ENCODE results near the gene UQCRHL.
"Not testable (repeated sequence)": the region's sequence is repeated elsewhere in the genome, so short reads cannot be mapped to it uniquely, and the experiment has no call there.

Gene UQCRHL

GRCh38 chr1:15807549-15807948, at the start of gene UQCRHL:
TSS of gene UQCRHL (minus strand) at chr1:15807649. CDS start at chr1:15807649, 0 bp downstream.
- in situ Hi-C loops (cut with HindIII; ENCODE audit: low pct_unique_long_range_greater_than_20kb, low sequenced_read_pairs); DNase-seq (ENCODE audit: low read depth in 1 of 2, low spot score in 1 of 2): not testable (repeated sequence)

- no peak for DNase-seq (ENCODE audit: low read depth in 1 of 2, low spot score in 1 of 2)
- TF ChIP-seq JUND (IDR thresholded peaks at IDR 0.05; ENCODE audit: low read depth) = no peak
- in situ Hi-C loops (cut with HindIII; ENCODE audit: low pct_unique_long_range_greater_than_20kb, low sequenced_read_pairs) = no loop called here
Measured at GRCh38 chr1:15856888-15857287, 49.4 kb upstream of the UQCRHL start.

- no peak for TF ChIP-seq JUND (IDR thresholded peaks at IDR 0.05; ENCODE audit: low read depth)
- in situ Hi-C loops (cut with HindIII; ENCODE audit: low pct_unique_long_range_greater_than_20kb, low sequenced_read_pairs) = no loop called here
- no peak for DNase-seq (ENCODE audit: low read depth in 1 of 2, low spot score in 1 of 2)
Measured at GRCh38 chr1:15852828-15853302, 45.4 kb upstream of the UQCRHL start.

GRCh38 chr1:15852036-15852827, 44.8 kb upstream of the UQCRHL start:
- in situ Hi-C loops (cut with HindIII; ENCODE audit: low pct_unique_long_range_greater_than_20kb, low sequenced_read_pairs) = no loop called here
- DNase-seq (ENCODE audit: low read depth in 1 of 2, low spot score in 1 of 2) = no peak
- TF ChIP-seq JUND (IDR thresholded peaks at IDR 0.05; ENCODE audit: low read depth) = no peak

- in situ Hi-C loops (cut with HindIII; ENCODE audit: low pct_unique_long_range_greater_than_20kb, low sequenced_read_pairs) = no loop called here
- DNase-seq (ENCODE audit: low read depth in 1 of 2, low spot score in 1 of 2) = peak in 1 of 2 experiments; percentile 22
Measured at GRCh38 chr1:15851210-15852035, 44.0 kb upstream of the UQCRHL start.

GRCh38 chr1:15850471-15851001, 43.1 kb upstream of the UQCRHL start:
- peak in 1 of 2 experiments; percentile 16 for DNase-seq (ENCODE audit: low read depth in 1 of 2, low spot score in 1 of 2)
- in situ Hi-C loops (cut with HindIII; ENCODE audit: low pct_unique_long_range_greater_than_20kb, low sequenced_read_pairs) = no loop called here
- TF ChIP-seq JUND (IDR thresholded peaks at IDR 0.05; ENCODE audit: low read depth) = no peak

More at GRCh38 chr1:15851210-15852035, 44.0 kb upstream of the UQCRHL start:
- no peak for TF ChIP-seq JUND (IDR thresholded peaks at IDR 0.05; ENCODE audit: low read depth)

- TF ChIP-seq JUND (IDR thresholded peaks at IDR 0.05; ENCODE audit: low read depth) = no peak
- DNase-seq (ENCODE audit: low read depth in 1 of 2, low spot score in 1 of 2) = peak in 1 of 2 experiments; percentile 68
- in situ Hi-C loops (cut with HindIII; ENCODE audit: low pct_unique_long_range_greater_than_20kb, low sequenced_read_pairs) = no loop called here
Measured at GRCh38 chr1:15849775-15850324, 42.4 kb upstream of the UQCRHL start.

GRCh38 chr1:15848929-15849774, 41.7 kb upstream of the UQCRHL start:
- peak in 1 of 2 experiments; percentile 90 for DNase-seq (ENCODE audit: low read depth in 1 of 2, low spot score in 1 of 2)
- in situ Hi-C loops (cut with HindIII; ENCODE audit: low pct_unique_long_range_greater_than_20kb, low sequenced_read_pairs) = no loop called here
- no peak for TF ChIP-seq JUND (IDR thresholded peaks at IDR 0.05; ENCODE audit: low read depth)

GRCh38 chr1:15848143-15848928, 40.9 kb upstream of the UQCRHL start:
- TF ChIP-seq JUND (IDR thresholded peaks at IDR 0.05; ENCODE audit: low read depth) = no peak
- DNase-seq (ENCODE audit: low read depth in 1 of 2, low spot score in 1 of 2) = peak in 1 of 2 experiments; percentile 11
- in situ Hi-C loops (cut with HindIII; ENCODE audit: low pct_unique_long_range_greater_than_20kb, low sequenced_read_pairs) = no loop called here

- in situ Hi-C loops (cut with HindIII; ENCODE audit: low pct_unique_long_range_greater_than_20kb, low sequenced_read_pairs) = no loop called here
- no peak for DNase-seq (ENCODE audit: low read depth in 1 of 2, low spot score in 1 of 2)
- no peak for TF ChIP-seq JUND (IDR thresholded peaks at IDR 0.05; ENCODE audit: low read depth)
Measured at GRCh38 chr1:15847893-15848142, 40.4 kb upstream of the UQCRHL start.

All from T47D (cell line).